K562 (cell line): ENCODE results near the gene CELF4. TPM values are rescaled to one million over a fixed set of nuclear protein-coding genes. Genes with fewer than 3 reads are reported as not detected.

Experiments used
- ATAC-seq: fragments of 200-7000 bp; cut with Tn5 transposase; 3 replicates; pipeline ENCODE4 v1.9.1; 2020; ENCODE audit warnings: moderate library complexity
- BruUV-seq: library from RNA; stranded (reverse); fragments of 400-500 nt; replicated peaks from 2 replicates; lab custom pipeline; 2021; lab: Mats Ljungman, UMichigan
- CTCF ChIA-PET: fragments of 300-600 bp; formaldehyde crosslinking; extraction: SDS; loops from one replicate; lab custom pipeline; 2021; ENCODE audit warnings: low intra/inter-chr PET ratio; lab: Yijun Ruan, JAX
- POLR2A ChIA-PET: fragments of 300-600, 350-650 bp; sonication (Branson Sonifier 250); formaldehyde crosslinking; extraction: SDS; loops from one replicate; lab custom pipeline; 2021; ENCODE audit warnings: antibody characterized with exemption, inconsistent platforms; lab: Yijun Ruan, JAX
- DNase-seq, 4 experiments: peaks; one replicate each; pipeline versions ENCODE4 v3.0.0 to v3.0.0-alpha.2; 2011 to 2018; ENCODE audit warnings: low spot score in 3 of 4, mixed read lengths in 3 of 4; ENCODE audit errors: extremely low read depth in 1 of 4
- FAIRE-seq: peaks from 2 replicates; lab custom pipeline; 2011; peaks lifted over from hg19 to GRCh38; lab: Jason Lieb, UNC
- H2AFZ ChIP-seq: 2 replicates; pipeline ENCODE4 v1.6.0; 2011; ENCODE audit warnings: low read depth, low read length, control low read depth, inconsistent platforms
- H3K27ac ChIP-seq: fragments of 200-600 bp; 3 replicates; pipeline ENCODE4 v1.8.0; 2011; ENCODE audit warnings: low read depth, mild to moderate bottlenecking, control low read depth, inconsistent platforms, low read length, moderate library complexity, mixed read lengths; ENCODE audit errors: extremely low read depth
- H3K27me3 ChIP-seq, 2 experiments: fragments of 300-600 bp in 1 of 2; 2 replicates in 1 of 2; 3 replicates in 1 of 2; pipeline versions ENCODE4 v1.6.0 to v1.8.0; 2011; ENCODE audit warnings: inconsistent platforms in 2 of 2, low read length in 2 of 2, mild to moderate bottlenecking in 1 of 2, mixed read lengths in 1 of 2, moderate library complexity in 1 of 2; ENCODE audit not compliant: control insufficient read depth in 2 of 2, insufficient read depth in 2 of 2
- H3K36me3 ChIP-seq: fragments of 300-600 bp; 3 replicates; pipeline ENCODE4 v1.8.0; 2011; ENCODE audit warnings: mild to moderate bottlenecking, low read length, inconsistent platforms; ENCODE audit not compliant: control insufficient read depth, insufficient read depth
- H3K4me1 ChIP-seq, 2 experiments: fragments of 200-600 bp in 1 of 2; replicated peaks in 1 of 2; 2 replicates in 1 of 2; 3 replicates in 1 of 2; pipeline versions ENCODE4 v1.5.1 to v1.8.0; 2011; ENCODE audit warnings: inconsistent platforms in 2 of 2, low read length in 2 of 2, mild to moderate bottlenecking in 1 of 2, mixed read lengths in 1 of 2, moderate library complexity in 1 of 2; ENCODE audit not compliant: control insufficient read depth in 2 of 2, insufficient read depth in 2 of 2
- H3K4me2 ChIP-seq: 2 replicates; pipeline ENCODE4 v1.6.1; 2011; ENCODE audit warnings: low read length, control low read depth, inconsistent platforms, mixed read lengths; ENCODE audit not compliant: insufficient read depth
- H3K4me3 ChIP-seq: fragments of 200-600 bp; sonication (generic), shearing (Covaris generic); 2 replicates; pipeline ENCODE4 v1.5.1; 2016; ENCODE audit warnings: control low read depth, inconsistent platforms
- H3K79me2 ChIP-seq: fragments of 200-600 bp; 3 replicates; pipeline ENCODE4 v1.8.0; 2011; ENCODE audit warnings: low read length, inconsistent platforms; ENCODE audit not compliant: control insufficient read depth, insufficient read depth
- H3K9ac ChIP-seq, 2 experiments: 2 replicates each; pipeline versions ENCODE4 v1.6.0 to v1.6.1; 2011; ENCODE audit warnings: low read depth in 2 of 2, low read length in 2 of 2, control low read depth in 1 of 2, inconsistent platforms in 1 of 2, mild to moderate bottlenecking in 1 of 2, mixed read lengths in 1 of 2; ENCODE audit not compliant: insufficient read depth in 1 of 2
- H3K9me1 ChIP-seq: one replicate; pipeline ENCODE4 v1.6.0; 2011; ENCODE audit warnings: inconsistent platforms, mild to moderate bottlenecking, low read length, moderate library complexity; ENCODE audit not compliant: control insufficient read depth, insufficient read depth
- H3K9me3 ChIP-seq: replicated peaks from 2 replicates; pipeline ENCODE4 v1.5.1; 2011; ENCODE audit warnings: low read depth, low read length, inconsistent platforms; ENCODE audit not compliant: control insufficient read depth, insufficient read depth
- H4K20me1 ChIP-seq: replicated peaks from 2 replicates; pipeline ENCODE4 v1.6.1; 2011; ENCODE audit warnings: low read length, inconsistent platforms, mixed read lengths; ENCODE audit not compliant: control insufficient read depth, insufficient read depth
- BCL6 ChIP-seq: fragments of 250-450 bp; sonication (Bioruptor Pico); IDR thresholded peaks from 2 replicates; pipeline ENCODE4 v1.4.0; 2020
- CCAR2 ChIP-seq: fragments of 200-400 bp; formaldehyde crosslinking; IDR thresholded peaks from 2 replicates; pipeline ENCODE4 v1.6.1; 2017; ENCODE audit warnings: mild to moderate bottlenecking, low read depth, low read length
- COPS2 ChIP-seq: fragments of 450-650 bp; conservative IDR thresholded peaks from 2 replicates; pipeline ENCODE4 v1.6.1; 2016; ENCODE audit warnings: mild to moderate bottlenecking, moderate library complexity
- DEAF1 ChIP-seq: fragments of 450-650 bp; formaldehyde crosslinking; IDR thresholded peaks from 2 replicates; pipeline ENCODE4 v1.4.0; 2020; ENCODE audit warnings: mild to moderate bottlenecking, moderate library complexity
- EP300 ChIP-seq: IDR thresholded peaks from 2 replicates; pipeline ENCODE4 v1.6.1; 2012; ENCODE audit warnings: low read length, improper control_type of control experiment
- MEF2D ChIP-seq: conservative IDR thresholded peaks from 2 replicates; pipeline ENCODE4 v1.6.1; 2016; ENCODE audit warnings: low read depth, missing genetic modification characterization, missing compliant biosample characterization
- PCBP1 ChIP-seq: fragments of 200-400 bp; formaldehyde crosslinking; IDR thresholded peaks from 2 replicates; pipeline ENCODE4 v1.6.1; 2018; ENCODE audit warnings: mild to moderate bottlenecking, low read depth, low read length; ENCODE audit not compliant: poor library complexity, severe bottlenecking
- PCBP2 ChIP-seq: fragments of 200-400 bp; formaldehyde crosslinking; IDR thresholded peaks from 2 replicates; pipeline ENCODE4 v1.6.1; 2018; ENCODE audit warnings: low read length, low read depth, mild to moderate bottlenecking, moderate library complexity; ENCODE audit not compliant: poor library complexity, severe bottlenecking
- PTRF ChIP-seq: fragments of 450-650 bp; IDR thresholded peaks from 2 replicates; pipeline ENCODE4 v1.6.1; 2016; ENCODE audit warnings: mild to moderate bottlenecking, missing genetic modification characterization, missing compliant biosample characterization
- SMAD3 ChIP-seq: fragments of 450-650 bp; formaldehyde crosslinking; conservative IDR thresholded peaks from 2 replicates; pipeline ENCODE4 v1.4.0; 2020; ENCODE audit warnings: mild to moderate bottlenecking
- TAF7 ChIP-seq: fragments of 450-650 bp; IDR thresholded peaks from 2 replicates; pipeline ENCODE4 v1.6.1; 2016; ENCODE audit warnings: missing genetic modification characterization, missing compliant biosample characterization
- YY1 ChIP-seq, 3 experiments: IDR thresholded peaks; 2 replicates each; pipeline ENCODE4 v1.6.1; 2011; ENCODE audit warnings: low read length in 2 of 3, mild to moderate bottlenecking in 2 of 3, moderate library complexity in 2 of 3, borderline replicate concordance in 1 of 3, control low read depth in 1 of 3, low read depth in 1 of 3; ENCODE audit not compliant: insufficient read depth in 3 of 3, insufficient replicate concordance in 2 of 3, control insufficient read depth in 1 of 3, insufficient read length in 1 of 3; ENCODE audit errors: extremely low read depth in 1 of 3
- ZBTB34 ChIP-seq: fragments of 250-450 bp; sonication (Bioruptor Pico); IDR thresholded peaks from 2 replicates; pipeline ENCODE4 v1.8.0; 2021; ENCODE audit warnings: mild to moderate bottlenecking, moderate library complexity
- ZEB2 ChIP-seq: fragments of 450-650 bp; IDR thresholded peaks from 2 replicates; pipeline ENCODE4 v1.6.1; 2016
- ZNF174 ChIP-seq: fragments of 250-450 bp; sonication (Bioruptor Pico); IDR thresholded peaks from 2 replicates; pipeline ENCODE4 v1.4.0; 2020; ENCODE audit warnings: mild to moderate bottlenecking
- ZNF639 ChIP-seq, 2 experiments: fragments of 200-800 bp in 1 of 2; sonication (Bioruptor generic) in 1 of 2; sonication (generic) in 1 of 2; formaldehyde crosslinking in 1 of 2; IDR thresholded peaks in 1 of 2; conservative IDR thresholded peaks in 1 of 2; 2 replicates each; pipeline versions ENCODE4 v1.5.0 to v1.6.1; 2016 to 2020; ENCODE audit warnings: missing compliant biosample characterization in 1 of 2, missing genetic modification characterization in 1 of 2, missing genetic modification reagents in 1 of 2
- WGBS: fragments of 100-300 bp; shearing (Covaris generic); methylation state at CpG from one replicate; pipeline ENCODE4 v1.1.6; 2016; ENCODE audit warnings: low coverage, mixed read lengths; ENCODE audit not compliant: insufficient coverage; ENCODE audit errors: missing lambda C conversion rate; 5-methylcytosine and 5-hydroxymethylcytosine counted together
- in situ Hi-C: fragments of 300-500 bp; cut with MboI; formaldehyde crosslinking; loops from 4 replicates; pipeline ENCODE4 v1.15.0; 2018; ENCODE audit warnings: inconsistent platforms, mixed read lengths
- intact Hi-C: fragments of 100-400 bp; cut with micrococcal nuclease; formaldehyde crosslinking; loops from 2 replicates; pipeline ENCODE4 v1.14.2; 2022
- polyA plus RNA-seq, 8 experiments: library from polyadenylated mRNA; depleted of rRNA in 4 of 8; stranded (reverse) in 5 of 8; unstranded in 3 of 8; fragments of >200 nt; fragmentation: Nextera tagmentation in 2 of 8; fragmentation: Illumina TruSeq in 1 of 8; extraction: Ambion mirVana in 2 of 8; extraction: Trizol in 1 of 8; gene quantifications; 2 replicates each; pipeline versions ENCODE4 v1.2.1 to v1.2.3, GENCODE V29; 2011 to 2014; ENCODE audit warnings: inconsistent platforms in 1 of 8, missing spikeins in 1 of 8
- total RNA-seq, 7 experiments: library from RNA; depleted of rRNA in 6 of 7; stranded (reverse); fragments of >200 nt in 6 of 7; fragmentation: Illumina TruSeq in 2 of 7; extraction: Trizol in 2 of 7; gene quantifications; 2 replicates each; pipeline versions ENCODE4 v1.2.1 to v1.2.3, GENCODE V29; 2011 to 2021; ENCODE audit warnings: low replicate concordance in 1 of 7

The CELF4 gene
- total and polyA plus RNA-seq, 9 of the 15 experiments (the other 6 are each of a cell fraction or from before 2014, with no cell fraction given): 0.04 to 0.24 (median 0.07) TPM; not detected in 3

GRCh38 chr18:37508207-37508606 lies 57.4 kb downstream of the CELF4 start (continued):
- TF ChIP-seq PCBP2 (no peak), DEAF1 (CRISPR knock-in tag) (no peak), ZBTB34 (CRISPR knock-in tag) (no peak), PCBP1 (no peak), EP300 (no peak), TAF7 (tag) (no peak), COPS2 (no peak)

- FAIRE-seq (no peak), ATAC-seq (no peak), DNase-seq (no peak)
- H3K4me3 ChIP-seq: no peak overlapping the region
- H2AFZ ChIP-seq: no peak overlapping the region
- H3K9me3 ChIP-seq: no peaks in the 10 kb centered on the region
- ChIA-PET POLR2A (interaction anchor here (0.9 kb wide), 1 partner anchor 12 kb away, joined by 3 read pairs; no protein-coding TSS in a partner anchor), CTCF (no interaction called here)
- H3K9ac ChIP-seq: no peak overlapping the region
- H4K20me1 ChIP-seq: no peaks in the 10 kb centered on the region
- no peak overlapping the region for H3K4me2 ChIP-seq
- 0% methylated on average over 2 of the region's 2 CpGs for WGBS
- H3K27ac ChIP-seq: no peak overlapping the region
- BruUV-seq: no TSS peak
- intact Hi-C loops: no loop called here
- no peaks in the 10 kb centered on the region for H3K79me2 ChIP-seq
- in situ Hi-C loops: no loop called here
- no peaks in the 10 kb centered on the region for H3K9me1 ChIP-seq
- H3K36me3 ChIP-seq: no peaks in the 10 kb centered on the region
- no peaks in the 10 kb centered on the region for H3K4me1 ChIP-seq
- no peaks in the 10 kb centered on the region; a peak in 1 of 5 replicates for H3K27me3 ChIP-seq
- TF ChIP-seq SMAD3 (no peak), ZEB2 (no peak), PTRF (no peak), BCL6 (CRISPR knock-in tag) (no peak), MEF2D (no peak), YY1 (IDR thresholded peaks at IDR 0.05; ENCODE audit: borderline replicate concordance in 1 of 3, control insufficient read depth in 1 of 3, extremely low read depth in 1 of 3, insufficient read depth in 3 of 3, insufficient read length in 1 of 3, insufficient replicate concordance in 2 of 3, low read depth in 1 of 3, low read length in 2 of 3) (no peak), CCAR2 (no peak), ZNF639 (CRISPR knock-in tag; conservative IDR thresholded peaks at IDR 0.05 in 1 of 2, IDR thresholded peaks at IDR 0.05 in 1 of 2) (no peak), ZNF174 (CRISPR knock-in tag) (no peak)
Measured at GRCh38 chr18:37507239-37507638, 58.4 kb downstream of the CELF4 start.
